PC-9 (cell line): ENCODE data around the gene GPR22.

Source experiments
- EZH2 ChIP-seq: fragments of 200-600 bp; sonication (generic); IDR thresholded peaks from 2 replicates; pipeline ENCODE4 v1.8.0; 2017; ENCODE audit warnings: antibody characterized with exemption, low read depth
- TF ChIP-seq, protein P1 (sequence below): fragments of 200-600 bp; sonication (generic); conservative IDR thresholded peaks from 2 replicates; pipeline ENCODE4 v1.6.1; 2017; ENCODE audit warnings: mixed run types, antibody characterized with exemption, mild to moderate bottlenecking, moderate library complexity

GRCh38 chr7:107446531-107446930 lies 23.3 kb upstream of the GPR22 start:
- TF ChIP-seq, protein P1, sequence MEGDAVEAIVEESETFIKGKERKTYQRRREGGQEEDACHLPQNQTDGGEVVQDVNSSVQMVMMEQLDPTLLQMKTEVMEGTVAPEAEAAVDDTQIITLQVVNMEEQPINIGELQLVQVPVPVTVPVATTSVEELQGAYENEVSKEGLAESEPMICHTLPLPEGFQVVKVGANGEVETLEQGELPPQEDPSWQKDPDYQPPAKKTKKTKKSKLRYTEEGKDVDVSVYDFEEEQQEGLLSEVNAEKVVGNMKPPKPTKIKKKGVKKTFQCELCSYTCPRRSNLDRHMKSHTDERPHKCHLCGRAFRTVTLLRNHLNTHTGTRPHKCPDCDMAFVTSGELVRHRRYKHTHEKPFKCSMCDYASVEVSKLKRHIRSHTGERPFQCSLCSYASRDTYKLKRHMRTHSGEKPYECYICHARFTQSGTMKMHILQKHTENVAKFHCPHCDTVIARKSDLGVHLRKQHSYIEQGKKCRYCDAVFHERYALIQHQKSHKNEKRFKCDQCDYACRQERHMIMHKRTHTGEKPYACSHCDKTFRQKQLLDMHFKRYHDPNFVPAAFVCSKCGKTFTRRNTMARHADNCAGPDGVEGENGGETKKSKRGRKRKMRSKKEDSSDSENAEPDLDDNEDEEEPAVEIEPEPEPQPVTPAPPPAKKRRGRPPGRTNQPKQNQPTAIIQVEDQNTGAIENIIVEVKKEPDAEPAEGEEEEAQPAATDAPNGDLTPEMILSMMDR, result no peak
- TF ChIP-seq EZH2, result no peak
